HepG2 (cell line): Measurements from ENCODE around the gene ACTN4. TPM values are rescaled to one million over a fixed set of nuclear protein-coding genes. Genes with fewer than 3 reads are reported as not detected.

ENCODE experiments used
- BATF2 ChIP-seq: sonication (generic); formaldehyde crosslinking; IDR thresholded peaks from 2 replicates; pipeline ENCODE4 v1.8.0; 2022; ENCODE audit warnings: mild to moderate bottlenecking, missing genetic modification reagents, moderate library complexity
- CBFB ChIP-seq: sonication (generic); formaldehyde crosslinking; IDR thresholded peaks from 2 replicates; pipeline ENCODE4 v1.4.0; 2020; ENCODE audit warnings: missing genetic modification reagents
- FOSL1 ChIP-seq: sonication (generic); formaldehyde crosslinking; IDR thresholded peaks from 2 replicates; pipeline ENCODE4 v1.9.0; 2021; ENCODE audit warnings: missing genetic modification reagents, borderline replicate concordance
- FUBP1 ChIP-seq: sonication (generic); formaldehyde crosslinking; IDR thresholded peaks from 2 replicates; pipeline ENCODE4 v1.5.1; 2020; ENCODE audit warnings: missing genetic modification reagents, mild to moderate bottlenecking, borderline replicate concordance
- GATAD2A ChIP-seq: IDR thresholded peaks from 2 replicates; pipeline ENCODE4 v1.6.1; 2016
- HNF1B ChIP-seq: sonication (generic); formaldehyde crosslinking; IDR thresholded peaks from 2 replicates; pipeline ENCODE4 v1.5.1; 2020; ENCODE audit warnings: mild to moderate bottlenecking, moderate library complexity, missing genetic modification reagents
- MED13 ChIP-seq: sonication (generic); formaldehyde crosslinking; IDR thresholded peaks from 2 replicates; pipeline ENCODE4 v1.5.0; 2020; ENCODE audit warnings: missing genetic modification reagents
- TARDBP ChIP-seq: sonication (generic); formaldehyde crosslinking; IDR thresholded peaks from 2 replicates; pipeline ENCODE4 v1.8.0; 2022; ENCODE audit warnings: mild to moderate bottlenecking, missing genetic modification reagents
- TBX2 ChIP-seq: sonication (generic); formaldehyde crosslinking; IDR thresholded peaks from 2 replicates; pipeline ENCODE4 v1.5.0; 2020; ENCODE audit warnings: missing genetic modification reagents, mild to moderate bottlenecking, borderline replicate concordance
- THYN1 ChIP-seq: sonication (generic); formaldehyde crosslinking; IDR thresholded peaks from 2 replicates; pipeline ENCODE4 v1.8.1; 2023; ENCODE audit warnings: low read depth, mild to moderate bottlenecking, moderate library complexity, missing genetic modification reagents, borderline replicate concordance
- ZBTB37 ChIP-seq: sonication (generic); formaldehyde crosslinking; IDR thresholded peaks from 2 replicates; pipeline ENCODE4 v1.4.0; 2020; ENCODE audit warnings: mild to moderate bottlenecking, missing genetic modification reagents
- ZFX ChIP-seq: sonication (generic); formaldehyde crosslinking; IDR thresholded peaks from 2 replicates; pipeline ENCODE4 v1.4.0; 2020; ENCODE audit warnings: mild to moderate bottlenecking, low read depth, missing genetic modification reagents, moderate library complexity
- ZNF263 ChIP-seq: sonication (generic); formaldehyde crosslinking; IDR thresholded peaks from 2 replicates; pipeline ENCODE4 v1.4.0; 2020; ENCODE audit warnings: missing genetic modification reagents
- ZNF281 ChIP-seq: sonication (generic); formaldehyde crosslinking; IDR thresholded peaks from 2 replicates; pipeline ENCODE4 v1.4.0; 2020; ENCODE audit warnings: missing genetic modification reagents, borderline replicate concordance
- ZNF691 ChIP-seq: sonication (generic); formaldehyde crosslinking; IDR thresholded peaks from 2 replicates; pipeline ENCODE4 v1.4.0; 2020; ENCODE audit warnings: missing genetic modification reagents, low read depth, mild to moderate bottlenecking, borderline replicate concordance
- ZNF740 ChIP-seq: sonication (generic); formaldehyde crosslinking; IDR thresholded peaks from 2 replicates; pipeline ENCODE4 v1.4.0; 2020; ENCODE audit warnings: missing genetic modification reagents
- polyA plus RNA-seq, 8 experiments: library from polyadenylated mRNA; depleted of rRNA in 3 of 8; stranded (reverse) in 7 of 8; unstranded in 1 of 8; fragments of >200 nt; fragmentation: Illumina TruSeq in 4 of 8; extraction: Trizol in 4 of 8; gene quantifications; 2 replicates each; pipeline versions ENCODE4 v1.2.1 to v1.2.3, GENCODE V29; 2011 to 2016; ENCODE audit warnings: low read depth in 4 of 8, missing spikeins in 1 of 8, mixed read lengths in 1 of 8; ENCODE audit not compliant: insufficient read depth in 1 of 8
- total RNA-seq, 5 experiments: library from RNA; depleted of rRNA; stranded (reverse); fragments of >200 nt; fragmentation: Illumina TruSeq; extraction: Trizol; gene quantifications; 2 replicates each; pipeline ENCODE4 v1.2.3, GENCODE V29; 2016; ENCODE audit warnings: low read depth in 1 of 5

ACTN4 gene
- total and polyA plus RNA-seq, 2 of the 13 experiments (the other 11 are each of a cell fraction or from before 2014, with no cell fraction given) = 171 to 192 TPM

- TF ChIP-seq ZBTB37 (CRISPR knock-in tag) (0 out of 2 replicates have a peak, but pooled peaks have one; percentile 24), GATAD2A (peak; percentile 80), HNF1B (CRISPR knock-in tag) (peak; percentile 47; the same call in 1 of the 2 replicates), ZFX (CRISPR knock-in tag) (peak; percentile 75), ZNF740 (CRISPR knock-in tag) (no peak), CBFB (CRISPR knock-in tag) (0 out of 2 replicates have a peak, but pooled peaks have one; percentile 21), FUBP1 (CRISPR knock-in tag) (no peak), BATF2 (CRISPR knock-in tag) (no peak), MED13 (CRISPR knock-in tag) (peak; percentile 67; the same call in 1 of the 2 replicates), ZNF263 (CRISPR knock-in tag) (no peak), TBX2 (CRISPR knock-in tag) (peak; percentile 64; the same call in 1 of the 2 replicates), ZNF691 (CRISPR knock-in tag) (peak; percentile 29; the same call in 1 of the 2 replicates), THYN1 (CRISPR knock-in tag) (no peak), FOSL1 (CRISPR knock-in tag) (peak; percentile 82), TARDBP (CRISPR knock-in tag) (0 out of 2 replicates have a peak, but pooled peaks have one; percentile 40), ZNF281 (CRISPR knock-in tag) (peak; percentile 61; the same call in 1 of the 2 replicates)
Observed at GRCh38 chr19:38683393-38684077, 36.1 kb downstream of the ACTN4 start (continued).
